A549 treated with CpdA at 1 μM for 4 hours (cell line): ENCODE results near the gene DHX29. TPM values are rescaled to one million over a fixed set of nuclear protein-coding genes. Genes with fewer than 3 reads are reported as not detected.

ENCODE experiments used
- total RNA-seq: library from RNA; stranded (reverse); fragments of 200-300 nt; extraction: Qiagen RNA extraction; gene quantifications from 5 replicates; pipeline ENCODE4 v1.2.3, GENCODE V29; 2022; ENCODE audit warnings: low read depth

DHX29 gene
- 21.1 to 26.6 TPM (median 23.5 TPM) in 5 replicates for total RNA-seq

GRCh38 chr5:55307383-55308253, at the start of gene DHX29, which contains the start of gene MTREX:
TSS of gene DHX29 (minus strand) at chr5:55307694. CDS start at chr5:55307573, 121 bp downstream.
TSS of gene MTREX (plus strand) at chr5:55307989. CDS start at chr5:55308014, 25 bp downstream.

GRCh38 chr5:55232985-55233928, 74.2 kb downstream of the DHX29 start, which contains the start of gene CCNO:
TSS of gene CCNO (minus strand) at chr5:55233608. CDS start at chr5:55233523, 85 bp downstream.

GRCh38 chr5:55226934-55227663, 80.4 kb downstream of the DHX29 start, which contains the start of gene MCIDAS:
TSS of gene MCIDAS (minus strand) at chr5:55227315. CDS start at chr5:55227138, 177 bp downstream.

Other genes with a start within 250 kb of the DHX29 start
- gene GZMA, start 205.0 kb downstream of the DHX29 start, total RNA-seq = not detected in 5 replicates
- 38.0 to 48.1 TPM (median 38.8 TPM) in 5 replicates for gene GPX8, start 147.5 kb downstream of the DHX29 start, total RNA-seq
- 0.07 to 0.16 TPM (median 0.12 TPM) in 5 replicates for gene CDC20B, start 134.5 kb downstream of the DHX29 start, total RNA-seq
- gene MCIDAS, start 80.4 kb downstream of the DHX29 start, total RNA-seq = 1.8 to 2.5 TPM (median 2.2 TPM) in 5 replicates
- 5.4 to 10.2 TPM (median 8.9 TPM) in 5 replicates for gene CCNO, start 74.1 kb downstream of the DHX29 start, total RNA-seq
- gene MTREX, start 295 bp upstream of the DHX29 start, total RNA-seq = 28.3 to 67.0 TPM (median 37.8 TPM) in 5 replicates
- gene PLPP1, start 227.3 kb upstream of the DHX29 start, total RNA-seq = 28.6 to 35.1 TPM (median 33.8 TPM) in 5 replicates